ENCODE data around the gene GRPEL1.

The GRPEL1 gene

DNA sequence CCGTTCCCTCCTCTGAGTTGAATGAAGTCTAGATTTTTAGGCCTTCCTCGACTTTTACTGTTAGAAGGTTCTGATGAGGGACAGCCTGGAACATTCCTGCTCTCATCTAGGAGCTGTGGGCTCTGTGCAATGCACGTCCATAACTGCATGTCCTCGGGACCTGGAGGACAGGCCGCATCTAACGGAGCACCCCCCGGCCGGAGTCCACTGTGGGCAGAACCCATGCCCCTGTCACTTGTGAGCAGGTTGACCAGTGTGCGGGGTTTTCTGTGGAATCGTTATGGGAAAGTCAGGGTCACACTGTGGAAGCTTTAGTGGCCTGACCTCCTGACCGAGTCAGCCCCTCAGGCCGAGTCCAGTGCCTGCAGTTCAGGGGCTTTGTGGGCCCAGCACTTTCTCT is 44.0 kb downstream of the GRPEL1 start:
- no peak for DNase-seq (ENCODE audit: low read depth in 2 of 2)

DNA sequence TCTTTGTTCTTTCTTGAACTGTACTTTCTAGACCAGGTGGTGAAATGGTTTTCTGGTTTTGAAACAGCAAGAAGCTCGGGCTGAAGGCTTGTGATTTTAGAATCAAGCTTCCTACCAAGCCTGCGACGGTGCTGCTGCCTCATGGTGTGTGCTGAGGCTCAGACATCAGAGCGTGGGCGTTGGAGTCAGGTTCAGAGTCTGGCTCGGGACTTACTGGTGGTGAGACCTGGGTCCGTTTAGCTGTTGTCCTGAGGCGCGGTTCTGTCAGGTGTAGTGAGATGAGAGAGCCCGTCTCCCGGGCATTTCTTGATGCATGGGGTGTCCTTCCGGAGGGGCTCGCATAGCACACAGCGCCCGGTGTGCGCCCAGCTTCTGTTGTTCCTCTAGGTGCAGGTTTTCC is 44.4 kb downstream of the GRPEL1 start:
- no peak for DNase-seq (ENCODE audit: low read depth in 2 of 2)

DNA sequence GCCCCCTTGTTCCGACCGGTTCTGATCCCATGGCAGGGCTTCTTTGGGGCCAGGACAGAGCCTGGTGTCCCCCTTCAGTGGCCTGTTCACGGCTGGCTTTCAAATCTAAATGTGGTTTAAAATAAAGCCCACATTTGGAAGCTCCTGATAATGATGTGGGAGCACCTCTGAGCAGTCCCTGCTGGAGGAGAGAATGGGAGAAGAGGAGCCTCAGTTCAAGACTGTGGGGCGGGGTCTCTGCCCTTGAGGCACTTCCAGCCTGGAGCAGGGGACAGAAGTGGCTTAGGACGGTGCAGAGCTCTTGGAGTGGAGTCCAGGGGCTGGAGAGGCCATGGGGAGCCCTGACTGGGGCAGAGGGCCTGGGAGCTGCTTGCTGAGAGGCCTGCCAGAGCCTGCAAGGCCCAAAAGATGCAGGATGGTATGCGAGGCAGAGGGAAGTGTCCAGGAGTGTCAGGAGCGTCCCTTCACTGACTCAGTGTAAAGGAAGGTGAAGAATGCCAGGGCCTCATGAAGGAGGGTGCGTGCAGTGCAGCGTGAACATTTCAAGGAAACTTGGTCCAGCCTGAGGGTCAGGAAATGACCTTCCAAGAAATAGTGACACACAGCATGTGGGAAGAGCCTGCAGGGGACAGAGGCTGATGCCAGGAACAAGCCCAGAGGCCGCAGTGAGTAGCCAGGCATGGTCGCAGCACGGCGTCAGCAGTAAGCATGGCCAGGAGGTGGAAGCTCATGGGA is 45.8 kb downstream of the GRPEL1 start:
- no peak for DNase-seq (ENCODE audit: low read depth in 2 of 2)

DNA sequence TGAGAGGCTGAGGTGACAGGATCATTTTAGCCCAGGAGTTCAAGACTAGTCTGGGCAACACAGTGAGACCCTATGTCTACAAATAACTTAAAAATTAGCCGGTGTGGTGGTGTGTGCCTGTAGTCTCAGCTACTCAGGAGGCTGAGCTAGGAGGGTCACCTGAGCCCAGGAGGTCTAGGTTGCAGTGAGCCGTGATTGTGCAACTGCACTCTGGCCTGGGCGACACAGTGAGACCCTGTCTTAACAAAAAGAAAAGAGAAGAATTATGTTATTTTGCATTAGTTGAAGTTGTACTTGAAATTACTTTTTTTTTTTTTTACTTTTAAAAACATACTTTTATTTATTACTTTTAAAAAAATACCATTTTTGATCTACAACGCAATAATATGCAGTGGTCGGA is 46.5 kb downstream of the GRPEL1 start:
- no peak for DNase-seq (ENCODE audit: low read depth in 2 of 2)

DNA sequence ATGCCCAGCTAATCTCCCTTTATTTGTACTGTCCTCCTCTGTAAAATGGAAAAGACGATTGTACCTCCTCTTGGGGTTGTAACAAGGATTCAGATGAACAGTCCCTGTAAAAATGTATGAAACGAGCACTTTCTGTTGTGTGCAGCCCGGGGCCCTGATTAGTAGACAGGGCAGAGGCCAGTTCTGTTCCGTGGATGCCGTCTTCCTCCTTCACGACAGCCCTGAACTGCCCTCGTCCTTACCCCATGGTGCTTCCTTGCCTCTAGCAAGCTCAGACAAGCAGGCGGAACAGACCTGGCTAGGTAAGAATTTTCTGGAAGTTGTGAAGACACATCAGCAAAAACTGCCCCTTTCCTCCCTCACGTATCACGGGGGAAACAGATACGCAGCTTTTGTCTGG is 47.0 kb downstream of the GRPEL1 start:
- no peak for DNase-seq (ENCODE audit: low read depth in 2 of 2)

DNA sequence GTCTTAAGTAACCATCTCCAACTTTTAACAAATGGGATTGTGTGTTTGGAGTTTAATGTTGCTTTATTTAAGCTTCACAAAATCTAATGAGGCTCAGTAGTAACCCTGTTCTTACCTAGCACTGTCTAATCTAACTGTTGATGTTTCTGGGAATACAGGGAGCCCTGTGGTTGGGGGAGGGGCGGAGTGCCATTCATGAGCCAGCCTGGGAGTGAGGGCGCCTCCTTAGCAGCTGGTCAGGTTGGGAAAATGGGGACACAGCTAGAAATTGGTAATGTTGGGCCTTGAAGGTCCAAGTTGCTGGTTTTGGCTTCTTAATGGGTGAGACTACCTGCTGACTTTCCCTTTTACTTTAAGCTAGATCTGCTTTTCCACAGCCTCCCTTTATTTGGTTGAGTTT is 47.6 kb downstream of the GRPEL1 start:
- no peak for DNase-seq (ENCODE audit: low read depth in 2 of 2)

DNA sequence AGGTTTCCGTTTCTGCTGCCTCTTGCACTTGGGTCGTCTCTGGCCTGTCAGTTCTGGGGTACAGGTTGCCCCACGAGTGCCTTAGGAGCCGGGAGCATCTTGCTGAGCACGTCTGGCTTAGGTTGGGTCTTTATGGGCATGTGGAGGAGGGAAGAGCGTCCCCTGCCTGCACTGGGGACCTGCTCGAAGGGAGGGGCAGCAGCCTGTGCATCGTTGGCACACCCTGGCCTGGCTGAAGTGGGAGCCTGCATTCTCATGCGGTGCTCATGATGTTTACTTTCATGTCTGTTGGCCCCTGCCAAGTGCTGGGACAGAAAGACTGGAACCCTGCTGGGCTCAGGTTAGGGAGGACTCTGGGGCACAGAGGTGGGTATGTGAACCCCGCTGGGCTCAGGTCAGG is 48.5 kb downstream of the GRPEL1 start:
- DNase-seq (ENCODE audit: low read depth in 2 of 2): no peak

DNA sequence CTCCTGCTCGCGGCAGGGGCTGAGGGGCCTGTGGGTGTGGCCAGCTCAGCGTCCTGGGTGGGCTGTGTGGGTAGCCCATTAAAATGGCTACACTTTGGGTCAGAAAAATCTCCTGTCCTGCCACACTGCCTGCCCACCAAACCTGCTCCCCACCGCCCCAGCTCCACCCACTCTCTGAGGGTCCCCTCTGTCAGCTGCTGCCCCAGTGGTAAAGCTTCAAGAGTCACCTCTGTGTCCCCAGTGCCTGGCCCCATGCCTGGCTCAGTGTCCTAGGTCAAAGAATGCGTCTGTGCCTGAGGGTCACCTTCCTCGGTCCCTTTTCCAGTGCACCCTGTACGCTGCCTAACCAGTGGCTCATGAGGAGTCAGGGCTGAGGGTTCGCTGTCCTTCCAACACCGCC is 49.6 kb downstream of the GRPEL1 start:
- no peak for DNase-seq (ENCODE audit: low read depth in 2 of 2)

DNA sequence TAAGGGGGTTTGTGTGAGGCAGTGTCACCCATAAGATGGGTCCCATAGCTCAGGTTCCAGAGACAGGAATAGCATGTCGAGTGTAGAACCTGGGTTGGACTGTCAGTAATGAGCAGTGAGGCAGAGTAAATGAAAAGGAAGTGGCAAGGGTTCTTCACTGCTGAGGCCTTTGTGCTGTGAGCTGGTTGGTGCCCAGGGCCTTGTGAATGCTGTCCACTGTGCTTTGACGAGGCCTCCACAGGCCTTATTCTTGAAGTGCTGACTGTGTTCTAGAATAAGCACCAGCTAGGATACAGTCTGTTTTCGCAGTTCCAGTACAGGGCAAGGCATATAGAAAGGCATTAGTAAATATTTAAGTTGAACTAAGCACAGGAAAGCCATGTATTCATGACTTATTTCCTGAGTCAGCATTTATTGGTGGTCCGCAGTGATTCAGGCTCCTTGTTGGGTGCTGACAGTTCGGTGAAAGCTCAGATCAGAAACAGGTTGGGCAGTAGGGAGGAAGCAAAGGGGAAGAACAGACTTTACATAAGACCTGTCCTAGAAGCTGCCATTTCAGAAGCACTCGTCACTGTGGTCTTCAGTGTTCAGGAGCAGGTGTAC is 50.3 kb downstream of the GRPEL1 start:
- DNase-seq (ENCODE audit: low read depth in 2 of 2): no peak

DNA sequence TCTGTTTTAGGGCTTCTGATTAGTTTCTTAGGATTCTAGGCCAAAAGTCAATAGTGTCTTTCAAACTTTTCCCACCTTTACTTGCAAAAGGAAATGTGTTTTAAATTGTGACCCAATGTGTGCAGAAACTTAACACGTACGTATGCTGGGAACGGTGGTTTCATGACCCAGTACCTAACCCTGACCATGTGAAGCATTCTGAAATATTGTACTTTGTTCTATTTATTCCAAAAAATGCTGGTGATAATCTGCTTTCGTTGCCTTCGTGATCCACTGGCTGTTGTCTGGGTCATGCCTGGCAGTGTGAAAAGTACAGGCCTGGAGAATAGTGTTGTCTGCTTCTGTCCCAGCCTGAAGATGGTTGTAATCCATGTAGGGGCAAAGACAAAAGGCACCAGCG is 51.4 kb downstream of the GRPEL1 start:
- DNase-seq (ENCODE audit: low read depth in 2 of 2): no peak

DNA sequence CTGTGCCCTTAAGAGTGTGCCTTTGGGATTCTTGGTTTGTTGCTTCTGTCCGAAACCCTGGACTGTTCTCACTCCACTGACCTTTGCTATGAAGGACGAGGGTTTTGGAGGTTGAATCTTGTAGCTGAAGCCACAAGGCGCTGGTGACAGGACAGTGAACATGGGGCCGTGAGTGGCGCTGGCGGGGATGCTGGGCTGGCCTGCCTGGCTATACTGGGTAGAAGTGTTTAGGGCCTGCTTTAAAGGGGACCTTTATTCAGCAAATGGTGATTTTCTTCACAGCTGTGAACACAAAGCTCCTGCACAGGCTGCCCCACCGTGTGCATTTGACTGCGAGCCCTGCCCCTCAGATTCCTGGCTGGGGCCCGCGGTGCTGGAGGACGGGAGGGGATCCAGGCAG is 51.8 kb downstream of the GRPEL1 start:
- no peak for DNase-seq (ENCODE audit: low read depth in 2 of 2)

DNA sequence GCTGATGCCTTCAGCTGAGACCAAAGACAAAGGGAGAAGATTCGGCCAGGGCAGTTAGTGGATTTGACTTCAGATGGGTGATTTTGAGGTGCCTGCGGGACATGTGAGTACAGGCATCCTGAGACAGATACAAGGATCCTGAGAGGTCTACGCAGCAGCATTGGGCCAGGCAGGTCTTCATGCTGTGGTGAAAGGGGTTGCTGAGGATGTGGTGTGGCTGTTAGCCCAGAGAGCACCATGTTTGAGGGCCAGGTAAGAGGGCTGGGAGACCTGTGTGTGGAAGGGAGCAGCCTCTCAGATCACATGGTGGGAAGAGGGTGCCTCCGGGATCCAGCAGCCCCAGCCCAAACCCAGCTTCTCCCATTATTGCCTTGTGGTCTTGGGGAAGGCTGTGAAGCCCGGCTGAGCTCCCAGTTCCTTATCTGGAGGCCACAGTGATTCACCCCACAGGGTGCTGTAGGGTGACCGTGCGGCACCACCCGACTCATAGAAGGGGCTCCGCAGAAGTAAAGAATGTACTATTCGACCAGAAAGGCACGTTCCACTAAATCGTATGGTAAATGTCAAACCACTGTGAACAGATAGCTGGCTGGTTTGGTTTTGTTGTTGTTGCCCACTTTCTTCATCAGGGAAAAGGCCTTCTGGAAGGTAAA is 52.4 kb downstream of the GRPEL1 start:
- DNase-seq (ENCODE audit: low read depth in 2 of 2): no peak

DNA sequence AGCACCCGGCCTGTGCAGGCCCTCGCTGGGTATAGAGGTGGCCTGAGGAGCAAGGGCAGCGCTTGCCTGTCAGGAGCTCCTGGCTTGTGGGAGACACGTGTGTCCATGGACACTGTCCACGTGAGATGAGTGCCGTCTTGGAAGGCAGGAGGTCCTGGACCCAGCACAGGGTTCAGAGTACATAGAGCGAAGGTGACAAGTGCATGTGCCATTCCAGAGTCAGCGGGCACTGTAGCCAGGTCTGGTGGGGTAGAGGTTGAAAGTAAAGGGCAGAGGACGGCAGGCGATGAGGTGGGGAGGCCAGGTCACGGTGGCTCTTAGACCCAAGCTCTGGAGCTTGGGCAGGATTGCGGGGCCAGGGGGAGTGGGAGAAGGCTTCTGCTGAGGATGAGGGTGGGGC is 53.0 kb downstream of the GRPEL1 start:
- no peak for DNase-seq (ENCODE audit: low read depth in 2 of 2)

DNA sequence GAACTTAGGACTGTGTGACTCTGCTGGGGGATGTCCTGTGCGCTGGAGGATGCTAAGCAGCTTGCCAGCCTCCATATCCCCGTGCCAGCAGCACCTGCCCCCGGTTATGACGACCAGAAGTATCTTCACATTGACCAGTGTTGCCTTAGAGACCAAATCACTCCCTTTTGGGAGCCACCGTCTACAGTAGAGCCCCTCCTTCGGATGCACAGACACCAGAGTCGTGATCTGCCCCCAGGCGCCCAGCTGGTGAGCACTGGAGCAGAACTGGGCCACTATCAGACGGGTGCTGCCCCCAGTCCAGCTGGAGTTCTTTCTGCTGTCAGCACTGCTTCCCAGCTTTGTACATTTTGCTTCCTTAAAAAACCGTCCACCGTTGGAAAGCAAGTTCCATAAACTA is 54.7 kb downstream of the GRPEL1 start:
- no peak for DNase-seq (ENCODE audit: low read depth in 2 of 2)

DNA sequence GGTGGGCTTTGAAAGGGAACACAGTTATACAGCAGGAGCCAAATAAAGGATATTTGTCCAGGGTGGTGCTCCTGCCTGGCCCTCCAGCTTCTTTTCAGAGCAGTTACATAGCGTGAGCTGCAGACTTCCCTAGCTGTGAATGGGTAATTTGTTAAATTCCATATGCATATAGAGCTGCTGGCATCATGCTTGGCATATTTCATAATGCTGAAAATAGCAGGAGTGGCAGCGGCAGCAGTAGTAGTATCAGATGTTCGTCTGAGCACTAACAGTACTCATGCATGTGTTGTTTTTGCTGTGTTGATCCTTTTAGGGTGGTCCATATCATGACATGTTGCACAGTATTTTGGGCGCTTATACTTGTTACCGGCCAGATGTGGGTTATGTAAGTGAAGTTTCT is 58.3 kb downstream of the GRPEL1 start:
- no peak for DNase-seq (ENCODE audit: low read depth in 2 of 2)
